ENCODE results near the gene ZBTB26.

ZBTB26 gene

GRCh38 chr9:122939601-122940000 lies 8.3 kb upstream of the ZBTB26 start:
- H3K4me3 ChIP-seq (ENCODE audit: low read depth, low read length) = no peak overlapping the region
- TF ChIP-seq MAX (IDR thresholded peaks at IDR 0.05; ENCODE audit: low read depth, low read length) (no peak), MYC (IDR thresholded peaks at IDR 0.05; ENCODE audit: low read depth, low read length) (no peak)
- DNase-seq (ENCODE audit: low read depth) = no peak

- DNase-seq (ENCODE audit: low read depth) = no peak
- no peak for TF ChIP-seq MAX (IDR thresholded peaks at IDR 0.05; ENCODE audit: low read depth, low read length)
- no peak for TF ChIP-seq POLR2A (IDR thresholded peaks at IDR 0.05; ENCODE audit: extremely low read depth, insufficient read length)
- no peak for TF ChIP-seq MYC (IDR thresholded peaks at IDR 0.05; ENCODE audit: low read depth, low read length)
Measured at GRCh38 chr9:122936883-122937282, 5.6 kb upstream of the ZBTB26 start.

GRCh38 chr9:122936464-122936863 lies 5.2 kb upstream of the ZBTB26 start:
- H3K4me3 ChIP-seq (ENCODE audit: low read depth, low read length) = no peak overlapping the region
- TF ChIP-seq MAX (IDR thresholded peaks at IDR 0.05; ENCODE audit: low read depth, low read length) = no peak
- TF ChIP-seq MYC (IDR thresholded peaks at IDR 0.05; ENCODE audit: low read depth, low read length) = no peak
- no peak for TF ChIP-seq CTCF (IDR thresholded peaks at IDR 0.05; ENCODE audit: low read depth, low read length)
- TF ChIP-seq POLR2A (IDR thresholded peaks at IDR 0.05; ENCODE audit: extremely low read depth, insufficient read length) = no peak
- no peak for DNase-seq (ENCODE audit: low read depth)

More at GRCh38 chr9:122936883-122937282, 5.6 kb upstream of the ZBTB26 start:
- no peak overlapping the region for H3K4me3 ChIP-seq (ENCODE audit: low read depth, low read length)

- no peak for TF ChIP-seq MYC (IDR thresholded peaks at IDR 0.05; ENCODE audit: low read depth, low read length)
- no peak for TF ChIP-seq MAX (IDR thresholded peaks at IDR 0.05; ENCODE audit: low read depth, low read length)
- no peak for TF ChIP-seq POLR2A (IDR thresholded peaks at IDR 0.05; ENCODE audit: extremely low read depth, insufficient read length)
- no peak for TF ChIP-seq CTCF (IDR thresholded peaks at IDR 0.05; ENCODE audit: low read depth, low read length)
- no peak for DNase-seq (ENCODE audit: low read depth)
- H3K4me3 ChIP-seq (ENCODE audit: low read depth, low read length) = peak overlapping the region; percentile 96
Measured at GRCh38 chr9:122930541-122931225, 629 bp downstream of the ZBTB26 start.

GRCh38 chr9:122929796-122930354 lies 1.4 kb downstream of the ZBTB26 start:
- DNase-seq (ENCODE audit: low read depth) = no peak
- H3K4me3 ChIP-seq (ENCODE audit: low read depth, low read length) = peak overlapping the region; percentile 96
- TF ChIP-seq CTCF (IDR thresholded peaks at IDR 0.05; ENCODE audit: low read depth, low read length) (no peak), POLR2A (IDR thresholded peaks at IDR 0.05; ENCODE audit: extremely low read depth, insufficient read length) (no peak), MAX (IDR thresholded peaks at IDR 0.05; ENCODE audit: low read depth, low read length) (no peak), MYC (IDR thresholded peaks at IDR 0.05; ENCODE audit: low read depth, low read length) (no peak)

- no peak overlapping the region for H3K4me3 ChIP-seq (ENCODE audit: low read depth, low read length)
- TF ChIP-seq MYC (IDR thresholded peaks at IDR 0.05; ENCODE audit: low read depth, low read length) (no peak), POLR2A (IDR thresholded peaks at IDR 0.05; ENCODE audit: extremely low read depth, insufficient read length) (no peak), CTCF (IDR thresholded peaks at IDR 0.05; ENCODE audit: low read depth, low read length) (no peak), MAX (IDR thresholded peaks at IDR 0.05; ENCODE audit: low read depth, low read length) (no peak)
- DNase-seq (ENCODE audit: low read depth) = no peak
Measured at GRCh38 chr9:122923947-122924346, 7.4 kb downstream of the ZBTB26 start.

Data from NB4 (cell line).